ENCODE data around the gene EPHA2. TPM values are rescaled to one million over a fixed set of nuclear protein-coding genes. Genes with fewer than 3 reads are reported as not detected.

The EPHA2 gene
- total RNA-seq, 2 experiments from 2014 or later, result 0.15 TPM; not detected in 1

- Histone ChIP-seq H4K20me1 (ENCODE audit: insufficient read depth, low read length) (no peaks in the 10 kb centered on the region), H3K79me2 (ENCODE audit: insufficient read depth, low read depth, low read length) (no peaks in the 10 kb centered on the region), H3K4me1 (ENCODE audit: insufficient read depth, low read length, poor library complexity, severe bottlenecking) (peaks cover 18% of the 10 kb centered on the region), H3K9me3 (ENCODE audit: low read length) (no peaks in the 10 kb centered on the region), H3K36me3 (ENCODE audit: insufficient read depth, low read length) (no peaks in the 10 kb centered on the region), H3K9me2 (ENCODE audit: insufficient read depth, low read length) (no peaks in the 10 kb centered on the region), H3K27ac (ENCODE audit: low read depth, low read length, poor library complexity, severe bottlenecking) (no peak overlapping the region), H2AFZ (ENCODE audit: low read length) (no peak overlapping the region), H3K4me2 (ENCODE audit: low read length) (no peak overlapping the region), H3K4me3 (ENCODE audit: low read depth, low read length, poor library complexity, severe bottlenecking) (no peak overlapping the region)
- intact Hi-C loops (cut with micrococcal nuclease; ENCODE audit: unreplicated experiment), result no loop called here
- ChIA-PET POLR2A (interaction anchor here (0.7 kb wide), 1 partner anchor 165 kb away, joined by 5 read pairs; no protein-coding TSS in a partner anchor), CTCF (ENCODE audit: unreplicated experiment) (no interaction called here)
- TF ChIP-seq EZH2phosphoT487 (IDR thresholded peaks at IDR 0.05; ENCODE audit: borderline replicate concordance, low read depth, low read length) (no peak), CTCF (conservative IDR thresholded peaks at IDR 0.05; ENCODE audit: low read length) (no peak)
- no TSS peak for BruUV-seq (replicated peaks)
- DNase-seq (ENCODE audit: low spot score), result no peak
Measured at GRCh38 chr1:16172218-16172830, 16.5 kb upstream of the EPHA2 start.

GRCh38 chr1:16171314-16172151 lies 15.7 kb upstream of the EPHA2 start:
- Histone ChIP-seq H3K9me3 (ENCODE audit: low read length) (no peaks in the 10 kb centered on the region), H3K36me3 (ENCODE audit: insufficient read depth, low read length) (no peaks in the 10 kb centered on the region), H3K4me2 (ENCODE audit: low read length) (no peak overlapping the region), H3K4me3 (ENCODE audit: low read depth, low read length, poor library complexity, severe bottlenecking) (no peak overlapping the region), H3K4me1 (ENCODE audit: insufficient read depth, low read length, poor library complexity, severe bottlenecking) (peaks cover 20% of the 10 kb centered on the region), H2AFZ (ENCODE audit: low read length) (no peak overlapping the region), H3K79me2 (ENCODE audit: insufficient read depth, low read depth, low read length) (no peaks in the 10 kb centered on the region), H4K20me1 (ENCODE audit: insufficient read depth, low read length) (no peaks in the 10 kb centered on the region), H3K27ac (ENCODE audit: low read depth, low read length, poor library complexity, severe bottlenecking) (no peak overlapping the region), H3K9me2 (ENCODE audit: insufficient read depth, low read length) (no peaks in the 10 kb centered on the region)
- no peak for DNase-seq (ENCODE audit: low spot score)
- intact Hi-C loops (cut with micrococcal nuclease; ENCODE audit: unreplicated experiment), result no loop called here
- ChIA-PET POLR2A (no interaction called here), CTCF (ENCODE audit: unreplicated experiment) (no interaction called here)
- no TSS peak for BruUV-seq (replicated peaks)
- no peak for TF ChIP-seq CTCF (conservative IDR thresholded peaks at IDR 0.05; ENCODE audit: low read length)
- no peak for TF ChIP-seq EZH2phosphoT487 (IDR thresholded peaks at IDR 0.05; ENCODE audit: borderline replicate concordance, low read depth, low read length)

- Histone ChIP-seq H3K79me2 (ENCODE audit: insufficient read depth, low read depth, low read length) (no peaks in the 10 kb centered on the region), H3K9me3 (ENCODE audit: low read length) (no peaks in the 10 kb centered on the region), H4K20me1 (ENCODE audit: insufficient read depth, low read length) (no peaks in the 10 kb centered on the region), H3K4me1 (ENCODE audit: insufficient read depth, low read length, poor library complexity, severe bottlenecking) (peaks cover 20% of the 10 kb centered on the region), H3K27ac (ENCODE audit: low read depth, low read length, poor library complexity, severe bottlenecking) (no peak overlapping the region), H3K36me3 (ENCODE audit: insufficient read depth, low read length) (no peaks in the 10 kb centered on the region), H3K4me2 (ENCODE audit: low read length) (no peak overlapping the region), H3K4me3 (ENCODE audit: low read depth, low read length, poor library complexity, severe bottlenecking) (no peak overlapping the region), H2AFZ (ENCODE audit: low read length) (no peak overlapping the region), H3K9me2 (ENCODE audit: insufficient read depth, low read length) (no peaks in the 10 kb centered on the region)
- BruUV-seq (replicated peaks), result no TSS peak
- intact Hi-C loops (cut with micrococcal nuclease; ENCODE audit: unreplicated experiment), result no loop called here
- ChIA-PET CTCF (ENCODE audit: unreplicated experiment) (no interaction called here), POLR2A (no interaction called here)
- TF ChIP-seq CTCF (conservative IDR thresholded peaks at IDR 0.05; ENCODE audit: low read length) (no peak), EZH2phosphoT487 (IDR thresholded peaks at IDR 0.05; ENCODE audit: borderline replicate concordance, low read depth, low read length) (no peak)
- no peak for DNase-seq (ENCODE audit: low spot score)
Measured at GRCh38 chr1:16170283-16170673, 14.4 kb upstream of the EPHA2 start.

Data from OCI-LY7 (cell line).